GM19395 (cell line): Measurements from ENCODE around the gene RNF145.
"Not testable (repeated sequence)": the region's sequence is repeated elsewhere in the genome, so short reads cannot be mapped to it uniquely, and the experiment has no call there.

Experiments
- ATAC-seq: cut with Tn5 transposase; IDR thresholded peaks from one replicate; pipeline ENCODE4 v1.9.1; 2021; ENCODE audit warnings: mild to moderate bottlenecking, moderate library complexity; ENCODE audit not compliant: unreplicated experiment

The RNF145 gene

DNA sequence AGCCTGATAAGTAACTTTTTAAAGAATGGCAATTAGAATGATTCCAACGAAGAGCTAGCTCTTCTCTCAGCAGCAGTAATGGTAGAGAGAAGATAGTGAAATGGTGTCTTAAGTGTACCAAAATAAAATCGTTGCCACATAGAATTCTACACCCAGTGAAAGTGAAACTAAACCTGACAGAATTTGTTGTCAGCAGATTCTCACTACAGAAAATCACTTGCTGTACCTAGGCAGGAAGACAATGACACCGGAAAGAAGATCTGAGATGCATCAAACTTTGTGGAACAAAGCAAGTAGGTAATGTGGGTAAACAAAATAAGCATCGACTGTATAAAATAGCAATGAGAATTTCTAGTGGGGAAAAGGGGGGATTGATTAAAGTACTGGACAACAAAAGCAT, 88.9 kb downstream of the RNF145 start:
- peak; percentile 67 for ATAC-seq

- not testable (repeated sequence) for ATAC-seq
Measured at GRCh38 chr5:159119842-159120241, 89.5 kb downstream of the RNF145 start.

- ATAC-seq = not testable (repeated sequence)
Measured at GRCh38 chr5:159118958-159119659, 90.2 kb downstream of the RNF145 start.

- ATAC-seq = no peak
Measured at GRCh38 chr5:159113405-159113804, 95.9 kb downstream of the RNF145 start.

DNA sequence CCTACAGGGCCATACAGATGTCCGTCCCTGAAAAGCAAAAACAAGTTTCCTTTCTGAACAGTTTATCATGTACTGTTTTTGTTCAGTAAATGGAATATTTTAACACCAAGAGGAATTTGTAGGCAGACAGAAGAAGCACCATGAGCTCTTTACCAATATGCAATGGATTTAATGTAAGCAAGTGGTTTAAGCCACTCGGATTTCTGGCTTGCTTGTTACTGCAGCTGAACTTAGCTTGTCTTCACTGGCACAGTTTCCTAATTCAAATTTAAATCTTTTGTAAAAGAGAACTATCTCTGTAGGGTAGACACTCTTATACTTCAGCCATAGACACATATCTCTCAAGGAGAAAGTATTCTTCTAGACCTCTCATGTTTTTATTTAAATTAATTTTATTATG, 96.9 kb downstream of the RNF145 start:
- ATAC-seq = no peak
